Ishikawa (cell line): ENCODE results near the gene CORO1C.

Experiments
- CEBPB ChIP-seq: IDR thresholded peaks from 2 replicates; pipeline ENCODE4 v1.6.1; 2012
- CREB1 ChIP-seq: IDR thresholded peaks from 2 replicates; pipeline ENCODE4 v1.6.1; 2012; ENCODE audit warnings: low read depth
- EGR1 ChIP-seq: IDR thresholded peaks from 2 replicates; pipeline ENCODE4 v1.6.1; 2012
- EP300 ChIP-seq: IDR thresholded peaks from 2 replicates; pipeline ENCODE4 v1.6.1; 2012; ENCODE audit warnings: borderline replicate concordance
- FOXM1 ChIP-seq: IDR thresholded peaks from 2 replicates; pipeline ENCODE4 v1.6.1; 2012; ENCODE audit warnings: low read depth, borderline replicate concordance
- MAX ChIP-seq: IDR thresholded peaks from 2 replicates; pipeline ENCODE4 v1.6.1; 2012
- NFIC ChIP-seq: IDR thresholded peaks from 2 replicates; pipeline ENCODE4 v1.6.1; 2012
- RAD21 ChIP-seq: IDR thresholded peaks from 2 replicates; pipeline ENCODE4 v1.6.1; 2012; ENCODE audit warnings: low read depth
- REST ChIP-seq: IDR thresholded peaks from 2 replicates; pipeline ENCODE4 v1.6.1; 2012; ENCODE audit warnings: low read depth, mild to moderate bottlenecking
- TAF1 ChIP-seq: IDR thresholded peaks from 2 replicates; pipeline ENCODE4 v1.6.1; 2012; ENCODE audit warnings: low read depth, mild to moderate bottlenecking
- TEAD4 ChIP-seq: IDR thresholded peaks from 2 replicates; pipeline ENCODE4 v1.6.1; 2012
- USF1 ChIP-seq: IDR thresholded peaks from 2 replicates; pipeline ENCODE4 v1.6.1; 2012
- YY1 ChIP-seq: IDR thresholded peaks from 2 replicates; pipeline ENCODE4 v1.6.1; 2012; ENCODE audit warnings: low read depth

GRCh38 chr12:108727868-108728735 lies 3.2 kb downstream of the CORO1C start:
- TF ChIP-seq TEAD4, result no peak
- TF ChIP-seq USF1, result no peak
- TF ChIP-seq EP300, result no peak
- no peak for TF ChIP-seq MAX
- no peak for TF ChIP-seq TAF1
- TF ChIP-seq EGR1, result no peak
- TF ChIP-seq REST, result no peak
- TF ChIP-seq YY1, result no peak
- no peak for TF ChIP-seq FOXM1
- TF ChIP-seq CEBPB, result no peak
- TF ChIP-seq CREB1, result no peak
- no peak for TF ChIP-seq NFIC
- no peak for TF ChIP-seq RAD21
